ENCODE results near the gene SUFU. TPM values are rescaled to one million over a fixed set of nuclear protein-coding genes. Genes with fewer than 3 reads are reported as not detected.

SUFU gene
- total and polyA plus RNA-seq, 2 of the 8 experiments (the other 6 are each of a cell fraction or from before 2014, with no cell fraction given): 7.0 to 10.8 TPM

DNA sequence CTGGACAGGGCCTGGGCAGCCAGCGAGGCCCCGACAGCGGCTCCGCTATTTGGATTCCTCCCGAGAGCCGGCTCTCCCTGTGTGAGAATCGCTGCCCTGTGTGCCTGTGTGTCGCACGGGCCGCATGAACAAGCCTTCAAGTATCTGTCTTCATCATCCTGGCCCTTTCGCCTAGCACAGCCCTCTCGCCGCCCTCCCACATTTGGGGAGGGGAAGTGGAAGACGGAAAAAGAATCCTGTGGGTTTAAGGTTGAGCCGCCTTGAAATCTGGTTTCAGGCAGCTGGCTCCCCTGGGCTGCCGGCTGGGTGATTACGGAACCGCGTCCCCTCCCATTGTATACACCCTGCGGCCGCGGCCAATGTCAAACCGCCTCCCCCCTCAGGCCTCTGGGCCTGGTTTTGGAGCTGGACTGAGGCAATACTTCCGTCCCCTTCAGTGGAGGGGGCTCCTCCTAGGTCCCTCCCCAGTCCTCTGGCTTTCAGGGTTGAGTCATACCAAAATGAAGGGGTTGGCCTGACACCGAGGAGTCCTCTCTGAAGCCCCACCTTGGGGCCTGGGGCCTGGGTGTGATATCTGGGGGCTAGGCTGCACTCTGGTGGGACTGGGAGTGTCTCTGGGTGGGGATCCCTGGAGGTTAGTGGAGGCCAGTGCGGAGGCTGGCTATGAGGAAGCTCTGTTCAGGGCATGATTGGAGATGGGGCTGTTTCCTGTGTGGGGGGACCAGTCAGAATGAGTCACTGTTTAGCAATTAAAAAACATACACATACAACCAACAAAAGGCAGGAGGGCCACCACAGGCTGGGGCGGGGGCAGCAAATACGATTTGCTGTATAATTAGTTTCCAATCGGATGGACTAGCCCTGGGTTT is 142.2 kb downstream of the SUFU start:
- FAIRE-seq: no peak
- no peak for TF ChIP-seq TCF12 (IDR thresholded peaks at IDR 0.05; ENCODE audit: low read depth, low read length)
- TF ChIP-seq YY1 (IDR thresholded peaks at IDR 0.05; ENCODE audit: low read depth, low read length): no peak

More for the DNA sequence above, 142.2 kb downstream of the SUFU start:
- Histone ChIP-seq H3K79me1 (ENCODE audit: low read depth, low read length) (peaks cover 30% of the 10 kb centered on the region), H2BK12ac (ENCODE audit: low read depth, low read length) (peak overlapping the region; percentile 60), H3K18ac (ENCODE audit: extremely low read depth, low read length) (peak overlapping the region; percentile 71), H4K8ac (ENCODE audit: extremely low read depth, insufficient read depth, low read length) (peak overlapping the region; percentile 88), H3K4me3 (ENCODE audit: extremely low read depth in 1 of 4, insufficient read depth in 2 of 4, low read depth in 3 of 4, low read length in 4 of 4) (peak overlapping the region; percentile 36 to 92 (median 84)), H3K23ac (ENCODE audit: insufficient read length) (no peak overlapping the region), H3K4me1 (replicated peaks in 1 of 4; ENCODE audit: control insufficient read depth in 3 of 4, insufficient read depth in 4 of 4, low read length in 3 of 4) (peaks cover 6 to 45% (median 37%) of the 10 kb centered on the region in 4 experiments), H4K20me1 (replicated peaks in 1 of 2; ENCODE audit: control insufficient read depth in 1 of 2, insufficient read depth in 2 of 2, low read length in 2 of 2) (peaks cover 17 to 23% of the 10 kb centered on the region in 2 experiments), H2BK120ac (replicated peaks; ENCODE audit: low read depth, low read length) (no peak overlapping the region), H3K27me3 (replicated peaks in 1 of 4; ENCODE audit: control insufficient read depth in 3 of 4, extremely low read depth in 1 of 4, insufficient read depth in 3 of 4, low read length in 3 of 4) (no peaks in the 10 kb centered on the region), H2AK5ac (ENCODE audit: low read depth, low read length) (no peak overlapping the region), H3K14ac (ENCODE audit: insufficient read length) (no peak overlapping the region), H3K4ac (replicated peaks; ENCODE audit: insufficient read length, low read depth, low read length) (no peak overlapping the region), H2AFZ (ENCODE audit: low read length) (no peak overlapping the region), H3K36me3 (ENCODE audit: control insufficient read depth in 2 of 4, insufficient read depth in 4 of 4, low read length in 3 of 4) (no peaks in the 10 kb centered on the region; a peak in 1 of 8 replicates), H3K9me3 (ENCODE audit: insufficient read depth in 2 of 2, low read depth in 1 of 2, low read length in 1 of 2) (no peaks in the 10 kb centered on the region), H2BK15ac (ENCODE audit: low read length) (no peak overlapping the region), H3K9ac (replicated peaks in 1 of 4; ENCODE audit: extremely low read depth in 1 of 4, low read depth in 3 of 4, low read length in 3 of 4) (peak overlapping the region; percentile 46 to 83 (median 72)), H2BK5ac (ENCODE audit: low read depth, low read length) (peak overlapping the region; percentile 75; the same call in 1 of the 2 replicates), H4K91ac (replicated peaks; ENCODE audit: insufficient read length, low read length) (peak overlapping the region; percentile 44), H3K56ac (replicated peaks; ENCODE audit: insufficient read length, low read depth, low read length) (no peak overlapping the region), H3K4me2 (ENCODE audit: insufficient read depth in 1 of 2, low read depth in 2 of 2, low read length in 2 of 2) (peak overlapping the region; percentile 70 to 96), H3K27ac (ENCODE audit: low read depth, low read length) (no peak overlapping the region), H3K23me2 (ENCODE audit: low read depth, low read length) (peaks cover 30% of the 10 kb centered on the region; the same call in 1 of the 2 replicates), H4K5ac (ENCODE audit: insufficient read length, low read depth, low read length) (no peak overlapping the region), H2BK20ac (ENCODE audit: low read length) (no peak overlapping the region), H3K79me2 (ENCODE audit: control insufficient read depth in 1 of 2, insufficient read depth in 2 of 2, low read length in 2 of 2) (peaks cover 0 to 60% of the 10 kb centered on the region in 2 experiments; a peak in 2 of 4 replicates)
- ChIA-PET CTCF (ENCODE audit: partially characterized antibody) (interaction anchor here (0.6 to 4.6 kb wide), 24 partner anchors 8 to 1580 kb away, joined by 3 to 33 read pairs (median 4); no protein-coding TSS in a partner anchor), POLR2A (ENCODE audit: partially characterized antibody) (interaction anchor here (0.6 to 4.1 kb wide), 14 partner anchors 11 to 527 kb away, joined by 3 to 34 read pairs (median 8); partner anchors contain the start of genes ARL3 and SFXN2)
- WGBS, 2 experiments (ENCODE audit: extremely low coverage in 1 of 2, insufficient coverage in 1 of 2, insufficient read length in 1 of 2, insufficient replicate concordance in 2 of 2, low coverage in 1 of 2, low lambda C conversion rate in 2 of 2, missing lambda C conversion rate in 1 of 2): 10% methylated on average over 29 of the region's 29 CpGs; no CpG with 5 or more reads in 1 of the 2 experiments
- peak in 1 of 2 experiments; percentile 62 for DNase-seq (ENCODE audit: low read depth in 1 of 2, low spot score in 2 of 2)

Data from H1 (cell line).